Measurements from ENCODE around the gene IBSP.

IBSP gene

GRCh38 chr4:87799301-87800113, at the start of gene IBSP:
Gene IBSP, plus strand, starts transcription at chr4:87799554. Its CDS starts 2,808 bp downstream, at chr4:87802362.
- DNase-seq = no peak

- DNase-seq = no peak
Measured at GRCh38 chr4:87749883-87750282, 49.5 kb upstream of the IBSP start.

- no peak for DNase-seq
Measured at GRCh38 chr4:87758270-87758669, 41.1 kb upstream of the IBSP start.

- no peak for DNase-seq
Measured at GRCh38 chr4:87762311-87762710, 37.0 kb upstream of the IBSP start.

- no peak for DNase-seq
Measured at GRCh38 chr4:87781569-87781968, 17.8 kb upstream of the IBSP start.

- no peak for DNase-seq
Measured at GRCh38 chr4:87783781-87784180, 15.6 kb upstream of the IBSP start.

- no peak for DNase-seq
Measured at GRCh38 chr4:87785731-87786509, 13.4 kb upstream of the IBSP start.

- DNase-seq = no peak
Measured at GRCh38 chr4:87802858-87803257, 3.5 kb downstream of the IBSP start.

GRCh38 chr4:87803421-87803820, 4.1 kb downstream of the IBSP start:
- no peak for DNase-seq

GRCh38 chr4:87804871-87805270, 5.5 kb downstream of the IBSP start:
- no peak for DNase-seq

GRCh38 chr4:87805971-87806370, 6.6 kb downstream of the IBSP start:
- DNase-seq = no peak

GRCh38 chr4:87806520-87806919, 7.2 kb downstream of the IBSP start:
- no peak for DNase-seq

- DNase-seq = no peak
Measured at GRCh38 chr4:87807402-87807801, 8.0 kb downstream of the IBSP start.

- no peak for DNase-seq
Measured at GRCh38 chr4:87811977-87812376, 12.6 kb downstream of the IBSP start.

GRCh38 chr4:87819281-87819919, 20.0 kb downstream of the IBSP start:
- no peak for DNase-seq

- no peak for DNase-seq
Measured at GRCh38 chr4:87823200-87823599, 23.8 kb downstream of the IBSP start.

GRCh38 chr4:87823724-87824123, 24.4 kb downstream of the IBSP start:
- no peak for DNase-seq

- no peak for DNase-seq
Measured at GRCh38 chr4:87824352-87824751, 25.0 kb downstream of the IBSP start.

GRCh38 chr4:87832669-87833068, 33.3 kb downstream of the IBSP start, which contains the start of gene MEPE:
Gene MEPE, plus strand, starts transcription at chr4:87832969. Its CDS starts 1,746 bp downstream, at chr4:87834715.
- no peak for DNase-seq

- DNase-seq = no peak
Measured at GRCh38 chr4:87834401-87834800, 35.0 kb downstream of the IBSP start.

GRCh38 chr4:87835197-87835596, 35.8 kb downstream of the IBSP start:
- DNase-seq = no peak

- DNase-seq = no peak
Measured at GRCh38 chr4:87835743-87836142, 36.4 kb downstream of the IBSP start.

- DNase-seq = no peak
Measured at GRCh38 chr4:87838205-87838604, 38.9 kb downstream of the IBSP start.

Data from amniotic stem cell (primary cell).